Activated CD8-positive, alpha-beta memory T cell treated with anti-CD3 and anti-CD28 coated beads for 1 hour (primary cell): Measurements from ENCODE around the gene TTYH1.
"Not testable (repeated sequence)": the region's sequence is repeated elsewhere in the genome, so short reads cannot be mapped to it uniquely, and the experiment has no call there.

ENCODE experiments used
- DNase-seq, 2 donors: peaks; one replicate each; pipeline ENCODE4 v3.0.0-alpha.2; 2020; ENCODE audit warnings: low read depth in 1 of 2; ENCODE audit errors: extremely low read depth in 1 of 2

The TTYH1 gene

DNA sequence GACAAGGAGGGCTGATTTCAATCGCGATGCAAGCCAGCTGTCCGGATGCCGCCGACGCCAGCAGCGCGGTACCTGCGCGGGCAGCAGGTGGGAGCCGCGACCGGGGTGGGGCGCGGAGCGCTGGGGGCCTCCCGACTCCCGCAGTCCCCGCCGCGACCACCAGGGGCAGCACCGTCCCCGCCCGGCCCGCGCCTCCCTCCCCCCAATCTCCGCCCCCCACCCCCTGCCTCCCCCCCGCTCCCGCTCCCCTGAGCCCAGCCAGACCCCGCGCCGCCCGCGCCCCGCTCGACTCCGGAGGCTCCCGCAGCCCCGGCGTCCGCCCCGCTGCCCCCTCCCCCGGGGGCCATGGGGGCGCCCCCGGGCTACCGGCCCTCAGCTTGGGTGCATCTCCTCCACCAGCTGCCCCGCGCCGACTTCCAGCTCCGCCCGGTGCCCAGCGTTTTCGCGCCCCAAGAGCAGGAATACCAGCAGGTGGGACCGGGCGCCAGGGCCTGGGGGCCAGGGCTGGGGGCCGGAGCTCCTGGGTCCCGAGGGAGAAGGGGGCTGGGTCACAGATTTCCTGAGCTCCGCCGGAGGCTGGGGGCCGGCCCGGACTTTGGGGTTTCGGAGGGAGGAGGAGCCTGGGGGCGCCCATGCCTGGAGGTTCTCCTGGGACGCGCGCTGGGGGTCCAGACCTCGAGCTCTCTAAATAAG, at the start of gene TTYH1:
TTYH1 (plus strand) TSS at position 257 of the 693 bp plus-strand sequence; CDS start at position 346, 89 bp downstream.
- peak in 1 of 2 donors; percentile 31 for DNase-seq

DNA sequence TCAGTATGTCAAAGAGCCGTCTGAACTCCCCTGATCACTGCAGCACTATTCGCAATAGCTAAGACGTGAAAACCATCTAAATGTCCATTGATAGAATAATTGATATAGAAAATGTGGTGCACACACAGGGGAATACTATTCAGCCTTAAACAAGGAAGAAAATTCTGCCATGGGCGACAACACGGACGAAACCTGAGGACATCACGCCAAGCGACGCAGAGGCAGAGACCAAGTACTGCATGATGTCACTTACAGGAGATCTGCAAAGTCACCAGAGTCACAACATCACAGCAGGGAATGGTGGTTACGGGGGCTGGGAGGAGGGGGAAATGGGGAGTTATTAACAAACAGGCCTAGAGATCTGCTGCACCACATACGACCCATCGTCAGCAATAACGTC, 49.5 kb upstream of the TTYH1 start:
- DNase-seq: not testable (repeated sequence)

- no peak for DNase-seq
Observed at GRCh38 chr19:54366811-54367210, 48.5 kb upstream of the TTYH1 start.

- no peak for DNase-seq
Observed at GRCh38 chr19:54369082-54369687, 46.1 kb upstream of the TTYH1 start.

GRCh38 chr19:54369688-54370433, 45.4 kb upstream of the TTYH1 start:
- not testable (repeated sequence) for DNase-seq

GRCh38 chr19:54370434-54370796, 44.8 kb upstream of the TTYH1 start:
- peak in 1 of 2 donors; percentile 34 for DNase-seq

DNA sequence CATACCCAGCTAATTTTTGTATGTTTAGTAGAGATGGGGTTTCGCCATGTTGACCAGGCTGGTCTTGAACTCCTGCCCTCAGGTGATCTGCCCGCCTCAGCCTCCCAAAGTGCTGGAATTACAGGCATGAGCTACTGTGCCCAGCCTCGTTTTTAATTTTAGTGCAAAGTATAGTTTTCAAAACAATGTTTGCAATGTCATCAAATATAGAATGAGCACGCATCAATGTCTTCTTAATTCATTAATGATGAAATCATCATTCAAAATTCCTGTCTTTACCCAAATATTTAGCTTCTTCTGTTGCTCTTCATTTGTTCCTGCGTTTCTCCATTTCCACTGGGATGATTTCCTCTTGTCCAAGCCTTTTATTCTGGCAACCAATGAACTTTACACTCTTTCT, 43.8 kb upstream of the TTYH1 start:
- DNase-seq: not testable (repeated sequence)

- no peak for DNase-seq
Observed at GRCh38 chr19:54373781-54374631, 41.3 kb upstream of the TTYH1 start.

- DNase-seq: not testable (repeated sequence)
Observed at GRCh38 chr19:54375181-54375938, 39.9 kb upstream of the TTYH1 start.

- no peak for DNase-seq
Observed at GRCh38 chr19:54376610-54377285, 38.5 kb upstream of the TTYH1 start.

DNA sequence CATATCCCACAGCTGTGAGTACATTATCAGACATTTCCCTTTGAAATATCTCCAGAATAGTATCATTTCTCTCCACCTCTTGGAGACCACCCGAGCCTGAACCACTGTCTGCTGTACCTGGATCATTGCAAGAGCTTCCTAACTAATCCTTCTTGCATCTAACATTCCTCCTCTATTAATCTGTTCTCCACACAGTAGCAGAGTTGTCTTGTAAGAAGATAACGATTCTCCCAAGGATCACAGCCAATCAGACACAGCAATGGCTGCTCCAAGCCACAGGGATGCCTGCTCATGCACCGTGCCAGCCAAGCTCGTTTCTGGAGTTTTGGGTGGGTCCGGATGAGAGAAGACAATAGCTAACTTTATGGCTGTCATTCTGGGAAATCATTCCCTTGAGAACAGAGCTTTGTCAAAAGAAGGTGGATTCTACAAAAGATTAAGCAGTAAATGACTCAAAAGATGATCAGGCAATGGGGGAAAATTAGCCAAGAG, 36.0 kb upstream of the TTYH1 start:
- no peak for DNase-seq

DNA sequence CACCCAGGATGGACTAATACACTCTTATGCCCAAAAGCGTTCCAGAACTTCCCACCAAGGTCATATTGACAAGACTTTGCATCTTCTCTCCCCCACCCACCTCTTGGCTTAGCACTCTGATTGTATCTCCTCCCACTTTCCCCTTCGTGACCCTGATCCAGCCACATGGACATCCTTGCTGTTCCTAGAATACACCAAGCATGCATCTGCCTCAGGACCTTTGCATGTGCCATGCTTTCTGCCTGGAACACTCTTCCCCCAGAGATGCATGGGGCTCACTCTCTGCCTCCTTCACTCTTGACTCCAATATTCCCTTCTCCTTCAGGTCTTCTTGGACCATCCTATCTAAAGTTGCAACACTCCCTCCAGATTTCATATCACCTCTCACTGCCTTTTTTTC, 34.4 kb upstream of the TTYH1 start:
- DNase-seq: no peak

DNA sequence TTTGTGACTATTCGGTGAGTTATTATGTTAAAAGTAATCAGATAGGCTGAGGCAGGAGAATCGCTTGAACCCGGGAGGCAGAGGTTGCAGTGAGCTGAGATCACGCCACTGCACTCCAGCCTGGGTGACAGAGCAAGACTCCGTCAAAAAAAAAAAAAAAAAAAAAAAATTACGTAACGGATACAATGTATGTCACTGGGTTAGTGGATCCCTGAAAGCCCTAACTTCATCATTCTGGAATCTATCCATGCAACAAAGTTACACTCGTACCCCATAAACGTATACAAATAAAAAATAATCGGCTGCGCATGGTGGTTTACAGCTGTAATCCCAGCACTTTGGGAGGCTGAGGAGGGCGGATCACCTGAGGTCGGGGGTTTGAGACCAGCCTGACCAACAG, 33.2 kb upstream of the TTYH1 start:
- not testable (repeated sequence) for DNase-seq

GRCh38 chr19:54383330-54383729, 31.9 kb upstream of the TTYH1 start:
- DNase-seq: no peak

- peak in 1 of 2 donors; percentile 14 for DNase-seq
Observed at GRCh38 chr19:54387991-54388801, 27.1 kb upstream of the TTYH1 start.

GRCh38 chr19:54388802-54389139, 26.5 kb upstream of the TTYH1 start:
- no peak for DNase-seq

- no peak for DNase-seq
Observed at GRCh38 chr19:54389553-54389952, 25.7 kb upstream of the TTYH1 start.

DNA sequence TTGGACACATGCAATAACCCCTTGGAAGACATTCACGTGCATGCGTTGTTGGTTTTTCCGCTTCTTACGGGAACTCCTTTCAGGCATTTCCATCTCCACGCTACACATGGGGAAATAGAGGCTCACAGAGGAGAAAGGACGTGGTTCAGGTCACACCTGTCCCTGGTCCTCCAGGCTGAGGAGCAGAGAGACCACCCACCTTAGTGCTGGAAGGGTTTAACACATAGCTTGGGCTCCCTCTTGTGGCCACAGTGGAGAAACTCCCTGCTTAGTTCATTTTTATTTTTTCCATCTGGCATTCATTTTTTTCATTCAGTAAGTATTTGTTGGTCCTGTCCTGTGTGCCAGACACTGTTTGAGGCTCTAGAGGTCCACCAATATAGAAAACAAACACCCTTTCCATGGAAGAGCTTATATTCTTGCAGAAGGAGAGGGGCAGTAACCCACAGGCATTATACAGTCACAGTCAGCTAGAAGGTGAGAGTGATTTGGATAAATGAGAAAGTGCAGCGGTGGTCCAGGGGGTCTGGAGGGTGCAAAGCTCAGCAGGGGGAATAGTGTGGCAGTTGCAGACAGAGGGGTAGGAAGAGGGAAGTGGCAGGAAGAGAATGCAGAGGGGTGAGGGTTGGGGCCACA, 24.2 kb upstream of the TTYH1 start:
- peak; percentile 23 to 57 for DNase-seq
